Measurements from ENCODE around the gene JARID2.
A peak's percentile ranks its signal among the peaks of the same experiment; 100 is the strongest.

Gene JARID2

DNA sequence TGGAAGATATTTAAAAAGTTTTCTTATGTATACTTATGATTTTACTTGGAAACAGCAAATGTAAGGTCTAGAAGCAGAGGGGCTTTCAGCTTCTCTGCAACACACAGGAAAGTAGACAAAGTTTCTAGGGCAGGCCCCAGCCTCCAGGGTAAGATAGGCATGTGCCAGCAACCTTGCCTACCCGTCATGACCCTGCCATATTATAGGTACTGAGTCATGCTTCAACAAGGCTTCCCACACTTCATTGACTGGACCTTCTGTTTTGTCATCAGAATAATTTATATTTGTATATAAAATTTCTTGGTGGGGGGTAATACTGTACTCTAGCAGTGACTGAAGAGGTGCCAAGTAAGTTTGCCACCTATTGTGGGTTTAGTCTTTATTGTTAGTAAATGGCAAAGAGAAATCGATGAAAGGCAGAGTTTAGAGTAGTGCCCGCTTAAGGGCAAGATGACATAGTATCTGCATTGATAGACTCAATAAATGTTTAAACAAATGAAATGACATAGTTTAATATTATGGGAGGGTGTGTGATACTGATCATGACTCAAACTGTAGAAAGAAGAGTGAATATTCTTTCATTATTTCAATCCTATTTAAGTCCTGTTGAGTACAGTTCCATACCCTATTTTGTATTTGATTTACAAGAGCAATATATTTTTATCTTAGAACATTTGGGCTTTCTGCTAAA lies 95.6 kb downstream of the JARID2 start:
- no peak overlapping the region for H3K27ac ChIP-seq (ENCODE audit: low read length)
- no peak for DNase-seq

DNA sequence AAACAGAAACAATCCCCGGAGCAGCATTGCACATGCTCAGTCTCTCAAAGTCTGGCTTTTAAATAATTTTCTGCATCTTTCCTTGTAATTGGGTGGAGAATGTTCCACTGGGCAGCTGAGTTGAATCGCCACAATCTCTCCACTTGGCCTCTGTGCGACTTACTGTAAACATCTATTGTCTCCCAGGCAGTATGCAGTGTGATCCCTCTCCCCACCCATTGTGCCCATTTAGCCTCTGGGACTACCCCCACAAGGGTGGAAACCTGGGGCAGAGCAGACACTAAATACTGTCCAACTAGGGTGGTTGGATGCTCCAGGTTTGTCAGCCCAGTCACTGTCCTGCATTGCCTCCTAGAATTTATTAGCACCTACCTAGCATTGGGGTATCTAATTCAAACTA lies 96.2 kb downstream of the JARID2 start:
- no peak for DNase-seq
- peaks cover 16% of the 10 kb centered on the region for H3K4me1 ChIP-seq (ENCODE audit: low read length)
- no peaks in the 10 kb centered on the region for H3K9me3 ChIP-seq (replicated peaks; ENCODE audit: insufficient read depth, low read length)
- H3K4me2 ChIP-seq (ENCODE audit: low read depth, low read length) = no peak overlapping the region
- no peaks in the 10 kb centered on the region for H3K27me3 ChIP-seq (replicated peaks; ENCODE audit: insufficient read depth, low read length)
- peaks cover 9% of the 10 kb centered on the region for H4K20me1 ChIP-seq (ENCODE audit: insufficient read depth, low read length)
- no peaks in the 10 kb centered on the region for H3F3A ChIP-seq (ENCODE audit: insufficient read depth, low read length)
- H3K36me3 ChIP-seq (replicated peaks; ENCODE audit: insufficient read depth, low read length) = no peaks in the 10 kb centered on the region
- no peak overlapping the region for H3K27ac ChIP-seq (ENCODE audit: low read length)
- no peak overlapping the region for H3K4me3 ChIP-seq (ENCODE audit: low read length)
- no peaks in the 10 kb centered on the region for H3K9me2 ChIP-seq (replicated peaks; ENCODE audit: insufficient read depth, low read length)
- H3K9ac ChIP-seq (ENCODE audit: low read length) = no peak overlapping the region
- H2AFZ ChIP-seq (ENCODE audit: low read length) = no peak overlapping the region
- peaks cover 94% of the 10 kb centered on the region for H3K79me2 ChIP-seq (ENCODE audit: low read length)
- TF ChIP-seq, protein P1, sequence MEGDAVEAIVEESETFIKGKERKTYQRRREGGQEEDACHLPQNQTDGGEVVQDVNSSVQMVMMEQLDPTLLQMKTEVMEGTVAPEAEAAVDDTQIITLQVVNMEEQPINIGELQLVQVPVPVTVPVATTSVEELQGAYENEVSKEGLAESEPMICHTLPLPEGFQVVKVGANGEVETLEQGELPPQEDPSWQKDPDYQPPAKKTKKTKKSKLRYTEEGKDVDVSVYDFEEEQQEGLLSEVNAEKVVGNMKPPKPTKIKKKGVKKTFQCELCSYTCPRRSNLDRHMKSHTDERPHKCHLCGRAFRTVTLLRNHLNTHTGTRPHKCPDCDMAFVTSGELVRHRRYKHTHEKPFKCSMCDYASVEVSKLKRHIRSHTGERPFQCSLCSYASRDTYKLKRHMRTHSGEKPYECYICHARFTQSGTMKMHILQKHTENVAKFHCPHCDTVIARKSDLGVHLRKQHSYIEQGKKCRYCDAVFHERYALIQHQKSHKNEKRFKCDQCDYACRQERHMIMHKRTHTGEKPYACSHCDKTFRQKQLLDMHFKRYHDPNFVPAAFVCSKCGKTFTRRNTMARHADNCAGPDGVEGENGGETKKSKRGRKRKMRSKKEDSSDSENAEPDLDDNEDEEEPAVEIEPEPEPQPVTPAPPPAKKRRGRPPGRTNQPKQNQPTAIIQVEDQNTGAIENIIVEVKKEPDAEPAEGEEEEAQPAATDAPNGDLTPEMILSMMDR (IDR thresholded peaks at IDR 0.05; ENCODE audit: low read length) = no peak
- no peak for TF ChIP-seq EZH2 (optimal IDR thresholded peaks at IDR 0.05; ENCODE audit: low read depth, low read length)
- no peak for TF ChIP-seq EZH2phosphoT487 (IDR thresholded peaks at IDR 0.05; ENCODE audit: low read length)

More for the DNA sequence above, 95.6 kb downstream of the JARID2 start:
- Histone ChIP-seq H3F3A (ENCODE audit: insufficient read depth, low read length) (no peaks in the 10 kb centered on the region), H3K4me3 (ENCODE audit: low read length) (no peak overlapping the region), H3K9ac (ENCODE audit: low read length) (no peak overlapping the region), H3K4me1 (ENCODE audit: low read length) (peaks cover 16% of the 10 kb centered on the region), H3K27me3 (replicated peaks; ENCODE audit: insufficient read depth, low read length) (no peaks in the 10 kb centered on the region), H2AFZ (ENCODE audit: low read length) (no peak overlapping the region), H3K36me3 (replicated peaks; ENCODE audit: insufficient read depth, low read length) (no peaks in the 10 kb centered on the region), H3K4me2 (ENCODE audit: low read depth, low read length) (peak overlapping the region; percentile 49; the same call in 1 of the 2 replicates), H3K9me3 (replicated peaks; ENCODE audit: insufficient read depth, low read length) (no peaks in the 10 kb centered on the region), H3K79me2 (ENCODE audit: low read length) (peaks cover 94% of the 10 kb centered on the region), H3K9me2 (replicated peaks; ENCODE audit: insufficient read depth, low read length) (no peaks in the 10 kb centered on the region), H4K20me1 (ENCODE audit: insufficient read depth, low read length) (peaks cover 9% of the 10 kb centered on the region)
- TF ChIP-seq EZH2phosphoT487 (IDR thresholded peaks at IDR 0.05; ENCODE audit: low read length) = no peak
- TF ChIP-seq EZH2 (optimal IDR thresholded peaks at IDR 0.05; ENCODE audit: low read depth, low read length) = no peak
- TF ChIP-seq, protein P1 (IDR thresholded peaks at IDR 0.05; ENCODE audit: low read length) = no peak

DNA sequence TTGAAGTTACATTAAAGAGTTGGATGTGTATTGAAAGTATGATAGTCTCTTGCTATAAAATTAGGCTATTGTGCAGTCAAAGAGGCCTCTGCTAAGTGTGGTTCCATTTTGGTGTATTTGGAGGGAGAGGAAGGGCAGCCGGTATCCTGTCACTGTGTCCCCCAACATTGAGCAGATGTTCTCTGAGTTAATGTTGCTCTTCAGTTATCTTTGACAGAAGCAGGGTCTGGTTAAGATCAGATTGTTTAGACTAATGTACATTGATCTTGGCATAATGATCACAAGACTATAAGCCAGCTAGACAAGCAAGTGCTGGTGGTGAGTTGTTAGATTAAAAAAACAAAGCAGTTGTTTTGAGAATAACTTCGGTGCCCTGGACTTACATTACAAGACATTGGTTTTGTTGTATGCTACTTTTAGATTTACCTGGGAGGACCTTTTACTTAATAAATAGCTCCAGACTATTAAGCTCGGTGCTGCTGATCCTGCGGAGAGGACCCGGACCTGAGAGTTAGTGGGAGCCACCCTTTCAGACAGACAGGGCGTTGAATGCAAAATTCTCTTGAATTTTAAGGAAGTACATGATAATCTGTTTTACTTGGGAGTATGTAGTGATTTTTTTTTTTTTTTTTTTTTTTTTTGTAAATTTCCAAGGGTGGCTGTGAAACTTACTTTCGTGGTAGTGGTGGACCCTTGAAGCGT lies 97.8 kb downstream of the JARID2 start:
- H3K27ac ChIP-seq (ENCODE audit: low read length) = no peak overlapping the region
- no peak overlapping the region for H3K4me2 ChIP-seq (ENCODE audit: low read depth, low read length)
- H4K20me1 ChIP-seq (ENCODE audit: insufficient read depth, low read length) = peaks cover 9% of the 10 kb centered on the region
- H3K4me3 ChIP-seq (ENCODE audit: low read length) = no peak overlapping the region
- DNase-seq = no peak
- no peaks in the 10 kb centered on the region for H3K9me2 ChIP-seq (replicated peaks; ENCODE audit: insufficient read depth, low read length)
- TF ChIP-seq, protein P1 (IDR thresholded peaks at IDR 0.05; ENCODE audit: low read length) = no peak
- TF ChIP-seq EZH2 (optimal IDR thresholded peaks at IDR 0.05; ENCODE audit: low read depth, low read length) = no peak
- H2AFZ ChIP-seq (ENCODE audit: low read length) = no peak overlapping the region
- H3K9ac ChIP-seq (ENCODE audit: low read length) = no peak overlapping the region
- no peaks in the 10 kb centered on the region for H3F3A ChIP-seq (ENCODE audit: insufficient read depth, low read length)
- H3K27me3 ChIP-seq (replicated peaks; ENCODE audit: insufficient read depth, low read length) = no peaks in the 10 kb centered on the region
- H3K36me3 ChIP-seq (replicated peaks; ENCODE audit: insufficient read depth, low read length) = no peaks in the 10 kb centered on the region
- H3K4me1 ChIP-seq (ENCODE audit: low read length) = peaks cover 16% of the 10 kb centered on the region
- peaks cover 89% of the 10 kb centered on the region for H3K79me2 ChIP-seq (ENCODE audit: low read length)
- no peaks in the 10 kb centered on the region for H3K9me3 ChIP-seq (replicated peaks; ENCODE audit: insufficient read depth, low read length)
